Renal cortex interstitium (tissue), 11 donors: ENCODE results near the gene CHAD. TPM values are rescaled to one million over a fixed set of nuclear protein-coding genes. Genes with fewer than 3 reads are reported as not detected.

Source experiments
- DNase-seq, 11 donors: peaks; one replicate each; pipeline ENCODE4 v3.0.0-alpha.2; 2013; ENCODE audit warnings: low read depth in 9 of 11, low spot score in 4 of 11; ENCODE audit errors: extremely low read depth in 1 of 11
- polyA plus RNA-seq, 3 donors: library from polyadenylated mRNA; unstranded; fragments of 120-200 nt; gene quantifications; one replicate each; pipeline ENCODE4 v1.2.1, GENCODE V29; 2013; ENCODE audit not compliant: insufficient read length in 3 of 3

CHAD gene
- polyA plus RNA-seq, 3 donors, result 2.1 to 5.4 (median 2.2) TPM

DNA sequence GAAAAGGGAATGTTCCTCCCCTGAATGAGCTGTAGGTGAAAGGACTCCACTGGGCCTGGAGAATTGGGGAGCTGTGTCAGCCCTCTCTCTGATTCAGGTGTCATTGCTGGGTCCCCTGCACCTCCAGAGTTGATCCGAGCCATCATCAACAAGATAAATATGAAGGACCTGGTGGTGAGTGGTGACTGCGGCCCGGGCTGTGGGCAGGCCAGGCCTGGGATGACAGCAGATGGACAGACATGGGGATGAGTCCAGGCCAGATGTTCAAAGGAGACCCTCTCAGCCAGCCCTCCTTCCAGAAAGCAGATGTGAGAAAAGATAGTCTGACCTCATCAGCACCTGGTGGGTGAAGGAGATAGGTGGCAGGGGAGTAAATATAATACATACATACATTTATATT lies 4.6 kb downstream of the CHAD start:
- no peak for DNase-seq

DNA sequence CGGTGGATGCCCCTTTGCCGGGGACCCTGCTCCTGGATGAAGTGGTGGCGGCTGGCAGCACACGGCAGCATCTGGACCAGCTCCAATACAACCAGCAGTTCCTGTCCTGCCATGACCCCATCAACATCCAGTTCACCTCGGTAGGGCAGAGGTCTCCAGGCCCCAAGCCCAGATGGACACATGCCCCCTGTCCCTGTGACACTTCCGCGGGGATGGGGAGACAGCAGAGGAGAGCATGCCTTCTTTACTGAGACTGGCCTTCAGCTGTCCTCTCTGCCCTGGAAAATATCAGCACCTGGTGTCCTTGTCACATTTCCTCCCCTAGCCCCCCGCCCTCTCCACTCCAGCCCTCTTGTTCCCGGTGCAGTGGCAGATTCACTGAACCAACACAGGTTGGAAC lies 6.2 kb downstream of the CHAD start:
- DNase-seq, result no peak

DNA sequence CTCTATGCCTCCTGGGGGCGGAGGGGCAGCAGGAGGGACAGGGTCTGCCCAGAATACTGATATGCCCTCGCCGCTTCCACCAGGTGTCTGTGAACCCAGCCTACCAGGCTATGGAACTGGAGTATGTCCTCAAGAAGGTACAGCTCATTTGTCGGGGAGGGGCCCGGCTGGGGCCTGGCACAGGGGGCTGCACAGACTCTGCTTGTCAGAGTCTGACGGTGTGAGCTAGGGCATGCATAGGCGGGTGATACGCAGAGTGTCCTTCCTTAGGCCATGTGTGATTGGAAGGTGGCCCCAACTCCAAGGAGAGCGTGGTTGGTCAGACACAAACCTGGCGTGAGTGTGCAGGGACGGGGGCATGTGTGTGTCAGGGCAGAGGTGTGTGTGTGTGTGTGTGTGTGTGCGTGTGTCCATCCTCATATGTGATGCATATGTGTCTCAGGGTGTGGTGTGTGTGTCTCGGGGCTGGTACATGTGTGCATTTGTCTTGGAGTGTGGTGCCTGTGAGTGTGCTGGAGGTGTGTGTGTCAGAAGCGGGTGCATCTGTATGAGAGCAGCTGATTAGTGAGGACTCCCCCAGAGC lies 7.0 kb downstream of the CHAD start:
- DNase-seq, result no peak

DNA sequence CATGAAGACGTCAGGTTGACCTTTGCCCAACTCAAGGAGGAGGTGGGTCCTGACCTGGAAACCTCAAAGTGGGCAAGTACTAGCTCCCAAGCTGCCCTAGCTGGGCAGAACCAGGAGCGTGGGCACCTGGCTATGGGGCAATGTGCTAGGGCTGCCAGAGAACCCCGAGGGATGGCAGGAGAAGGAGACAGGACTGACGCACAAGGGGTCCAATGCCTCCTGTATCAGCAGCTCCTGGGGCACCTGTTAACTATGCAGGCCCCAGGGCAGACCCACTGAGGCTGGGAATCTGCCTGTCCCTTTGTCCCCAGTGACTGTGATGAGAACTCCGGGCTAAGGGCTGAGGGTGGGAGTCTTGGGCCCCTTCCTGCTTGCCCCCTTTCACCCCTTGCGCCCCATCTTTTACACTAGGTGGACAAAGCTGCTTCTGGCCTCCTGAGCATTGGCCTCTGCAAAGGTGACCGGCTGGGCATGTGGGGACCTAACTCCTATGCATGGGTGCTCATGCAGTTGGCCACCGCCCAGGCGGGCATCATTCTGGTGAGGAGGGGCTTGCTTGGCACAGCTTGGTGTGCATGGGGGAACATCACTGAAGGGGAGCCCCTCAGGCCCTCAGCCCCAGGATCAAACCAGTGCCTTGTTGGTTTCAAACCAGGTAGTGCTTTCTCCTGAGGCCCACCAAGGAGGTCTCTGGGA lies 7.7 kb downstream of the CHAD start:
- DNase-seq, result no peak

DNA sequence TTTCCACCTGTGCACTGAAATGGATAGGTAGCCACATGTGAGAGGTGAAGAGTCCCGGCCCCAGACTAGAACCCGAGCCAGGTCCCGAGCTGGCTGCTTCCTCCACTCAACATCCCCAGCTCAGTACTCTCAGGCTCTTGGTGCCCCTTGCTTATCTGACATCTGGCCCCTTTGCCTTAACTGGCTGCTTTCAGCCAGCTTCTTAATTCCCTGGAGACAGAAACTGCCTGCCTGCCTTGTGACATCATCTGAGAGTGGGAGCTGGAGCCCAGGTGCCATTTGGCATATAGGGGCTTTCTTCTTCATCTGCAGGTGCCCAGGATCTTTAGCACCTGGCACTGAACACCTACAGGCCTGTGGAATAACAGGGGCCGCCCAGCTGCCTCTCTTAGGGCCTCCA lies 8.9 kb downstream of the CHAD start:
- no peak for DNase-seq

DNA sequence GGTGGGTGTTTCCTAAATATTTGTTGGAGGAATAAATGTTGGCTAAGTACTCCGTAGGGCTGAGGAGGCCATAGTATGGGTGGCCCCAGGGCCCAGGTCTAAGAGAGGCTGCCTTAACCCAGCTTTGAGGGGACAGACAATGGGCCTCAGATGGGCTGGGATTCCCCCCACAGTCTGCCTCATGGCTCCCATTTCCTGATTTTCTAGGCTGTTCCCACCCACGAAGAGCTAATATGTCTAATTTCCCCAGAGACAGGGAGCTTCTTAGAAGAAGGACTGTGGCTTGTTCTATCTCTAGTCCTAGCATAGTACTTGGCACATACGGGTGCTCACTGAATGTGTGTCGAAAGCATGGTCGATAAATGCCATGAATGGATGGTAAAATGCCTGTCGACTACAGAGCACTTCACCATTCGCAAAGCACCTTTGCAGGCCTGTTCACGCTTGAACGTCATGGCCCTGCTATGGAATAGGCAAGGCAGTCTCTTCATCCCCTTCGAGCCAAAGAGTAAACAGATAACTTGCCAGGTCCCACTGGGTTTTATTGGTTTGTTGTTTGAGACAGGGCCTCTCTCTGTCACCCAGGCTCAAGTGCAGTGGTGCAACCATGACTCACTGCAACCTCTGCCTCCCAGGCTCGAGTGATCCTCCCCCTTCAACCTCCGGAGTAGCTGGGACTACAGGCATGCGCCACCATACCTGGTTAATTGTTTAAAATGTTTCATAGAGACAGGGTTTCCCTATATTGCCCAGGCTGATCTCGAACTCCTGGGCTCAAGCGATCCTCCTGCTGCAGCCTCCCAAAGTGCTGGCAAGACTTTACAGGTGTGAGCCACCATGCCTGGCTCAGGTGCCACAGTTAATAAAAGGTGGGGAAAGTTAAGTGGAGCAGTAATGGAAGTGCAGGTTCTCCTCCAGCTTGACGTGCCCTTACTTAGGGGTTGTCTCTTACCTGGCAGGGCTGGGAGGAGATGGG lies 9.7 kb downstream of the CHAD start:
- no peak for DNase-seq

DNA sequence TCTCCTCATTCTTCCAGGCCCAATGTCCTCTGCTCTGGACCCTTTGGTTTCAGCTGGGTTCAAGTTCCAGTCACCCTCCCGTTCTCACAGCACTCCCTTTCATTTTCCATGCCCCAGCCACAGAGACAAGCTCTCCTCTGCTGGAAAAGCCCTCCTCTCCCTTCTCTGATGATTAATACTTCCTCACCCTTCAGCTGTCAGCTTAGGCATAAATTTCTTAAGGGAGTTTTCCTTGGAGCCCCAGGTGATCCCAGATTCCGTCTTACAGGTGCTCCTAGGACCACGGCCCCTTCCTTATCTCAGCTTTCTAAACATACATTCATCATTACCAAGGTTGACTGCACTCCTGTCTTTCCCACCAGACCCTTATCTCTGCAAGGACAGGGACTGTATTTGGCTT lies 10.4 kb downstream of the CHAD start:
- no peak for DNase-seq

DNA sequence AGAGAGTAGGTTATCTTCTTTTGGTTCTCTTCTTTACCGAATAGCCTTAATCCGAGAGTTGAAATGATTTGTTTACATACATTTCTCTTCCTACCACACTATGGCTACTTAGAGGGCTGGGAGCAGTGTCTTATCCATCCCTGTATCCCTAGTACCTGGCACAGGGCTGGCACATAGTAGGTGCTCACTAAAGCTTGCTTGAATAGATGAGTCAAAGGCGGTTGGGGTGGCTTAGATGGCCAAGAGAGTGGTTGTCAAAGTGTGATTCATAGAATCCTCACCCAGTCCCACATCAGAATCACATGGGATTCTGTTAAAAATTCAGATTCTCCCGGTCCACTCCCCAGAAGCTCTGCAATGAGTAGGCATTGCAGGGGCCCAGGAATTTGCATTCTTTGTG lies 11.1 kb downstream of the CHAD start:
- DNase-seq, result no peak

DNA sequence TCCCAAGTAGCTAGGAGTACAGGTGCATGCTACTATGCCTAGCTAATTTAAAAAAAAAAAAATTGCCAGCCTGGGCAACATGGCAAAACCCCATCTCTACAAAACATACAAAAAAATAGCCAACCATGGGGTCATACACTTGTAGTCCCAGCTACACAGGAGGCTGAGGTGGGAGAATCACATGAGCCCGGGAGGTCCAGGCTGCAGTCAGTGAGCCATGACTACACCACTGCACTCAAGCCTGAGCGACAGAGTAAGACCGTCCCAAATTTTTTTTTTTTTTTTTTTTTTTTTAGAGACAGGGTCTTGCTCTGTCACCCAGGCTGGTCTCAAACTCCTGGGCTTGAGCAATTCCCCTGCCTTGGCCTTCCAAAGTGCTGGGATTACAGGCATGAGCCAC lies 14.8 kb downstream of the CHAD start:
- DNase-seq, result no peak

DNA sequence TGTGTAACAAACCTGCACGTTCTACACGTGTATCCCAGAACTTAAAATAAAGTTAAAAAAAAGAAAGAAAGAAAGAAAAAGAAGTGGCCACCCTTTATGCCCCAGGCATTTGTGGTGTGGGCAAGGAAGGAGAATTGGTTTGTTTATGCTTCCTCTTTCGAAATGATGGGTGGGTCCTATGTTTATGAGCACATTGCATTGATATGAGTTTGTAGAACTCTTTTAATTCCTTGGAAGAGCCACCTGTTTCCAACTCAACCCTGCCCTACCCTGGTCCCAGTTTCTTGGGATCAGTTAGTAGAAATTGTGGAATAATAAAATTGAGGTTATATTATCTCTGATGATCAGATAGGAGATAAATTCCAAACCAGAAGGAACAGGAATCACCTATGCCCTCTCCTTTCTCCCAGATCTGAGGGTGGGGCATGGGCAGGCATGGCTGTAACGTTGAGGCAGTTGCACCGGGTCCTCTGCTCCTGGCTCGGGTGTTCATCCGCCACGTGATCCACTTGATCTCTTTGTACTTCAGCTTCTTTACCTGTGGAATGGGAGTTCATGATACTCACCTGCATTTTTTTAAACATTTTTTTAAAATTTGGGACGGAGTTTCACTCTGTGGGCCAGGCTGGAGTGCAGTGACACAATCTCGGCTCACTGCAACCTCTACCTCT lies 15.9 kb downstream of the CHAD start:
- no peak for DNase-seq

DNA sequence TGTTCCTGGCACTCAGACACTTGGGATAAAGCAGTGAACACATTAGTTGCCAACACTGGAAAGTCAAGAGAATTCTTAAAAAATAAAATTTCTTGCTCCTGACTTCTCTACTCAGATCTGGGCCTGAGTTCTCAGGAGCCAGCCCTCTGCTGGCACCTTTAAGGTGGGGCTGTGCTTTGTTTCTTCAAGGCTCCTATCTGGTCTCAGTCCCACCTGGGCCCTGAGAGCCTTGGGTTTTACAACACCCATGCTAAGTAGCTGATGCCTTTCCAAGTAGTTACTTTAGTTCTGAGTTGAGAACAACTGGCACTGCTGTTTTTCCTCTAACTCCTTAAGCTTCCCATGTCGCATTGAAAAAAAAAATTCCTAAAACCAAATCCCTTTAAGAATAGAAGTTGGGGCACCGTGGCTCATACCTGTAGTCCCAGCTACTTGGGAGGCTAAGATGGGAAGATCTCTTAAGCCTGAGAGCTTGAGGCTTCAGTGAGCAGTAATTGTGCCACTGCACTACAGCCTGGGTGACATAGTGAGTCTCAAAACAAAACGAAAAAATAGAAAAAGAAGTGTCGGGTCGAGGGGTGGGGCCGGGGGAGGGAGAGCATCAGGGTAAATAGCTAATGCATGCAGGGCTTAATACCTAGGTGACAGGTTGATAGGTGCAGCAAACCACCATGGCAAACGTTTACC lies 16.6 kb downstream of the CHAD start:
- no peak for DNase-seq

DNA sequence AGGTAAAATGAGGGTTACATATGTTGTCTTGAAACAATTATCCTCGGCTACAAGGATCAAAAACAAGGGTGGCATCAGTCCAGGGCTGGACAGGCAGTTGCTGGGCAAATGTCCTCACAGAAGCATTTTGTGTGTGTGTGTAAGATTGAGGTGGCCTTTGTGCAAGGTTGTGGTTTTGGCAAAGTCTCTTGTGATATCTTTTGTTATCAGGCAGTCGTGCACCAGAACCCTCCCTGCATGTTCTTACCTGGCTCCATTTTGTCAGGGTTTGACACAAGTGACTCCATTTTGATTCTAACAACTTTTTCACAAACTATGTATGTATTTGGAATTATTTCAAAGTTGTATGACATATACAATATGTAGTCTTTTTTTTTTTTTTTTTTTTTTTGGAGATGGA lies 20.0 kb downstream of the CHAD start:
- DNase-seq, result no peak

DNA sequence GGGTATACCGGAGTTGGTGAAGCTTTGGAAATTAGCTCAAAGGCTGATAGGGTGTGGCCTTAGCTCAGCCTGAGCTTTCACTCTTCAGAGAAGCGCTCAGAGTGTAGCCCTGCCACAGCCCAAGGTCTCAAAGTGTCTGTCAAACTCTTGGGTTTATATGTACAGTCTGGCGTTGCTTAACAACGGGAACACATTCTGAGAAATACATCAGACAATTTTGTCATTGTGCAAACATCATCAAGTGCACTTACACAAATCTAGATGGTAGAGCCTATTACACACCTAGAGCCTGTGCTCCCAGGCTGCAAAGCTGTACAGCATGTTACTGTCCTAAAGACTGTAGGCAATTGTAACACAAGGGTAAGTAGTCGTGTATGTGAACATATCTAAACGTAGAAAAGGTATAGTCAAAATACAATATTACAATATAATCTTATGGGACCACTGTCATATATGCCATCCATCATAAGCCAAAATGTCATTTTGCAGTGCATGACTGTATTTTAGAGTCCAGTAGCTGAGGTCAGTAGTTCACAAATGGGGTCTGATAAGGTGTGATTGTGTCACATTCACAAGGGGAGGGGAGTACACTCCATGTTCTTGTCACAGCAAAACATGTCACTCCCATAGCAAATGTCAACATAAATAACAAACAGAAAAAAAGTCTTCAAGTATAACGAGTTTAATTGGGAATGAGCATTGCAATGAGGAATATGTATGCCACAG lies 20.6 kb downstream of the CHAD start:
- no peak for DNase-seq

DNA sequence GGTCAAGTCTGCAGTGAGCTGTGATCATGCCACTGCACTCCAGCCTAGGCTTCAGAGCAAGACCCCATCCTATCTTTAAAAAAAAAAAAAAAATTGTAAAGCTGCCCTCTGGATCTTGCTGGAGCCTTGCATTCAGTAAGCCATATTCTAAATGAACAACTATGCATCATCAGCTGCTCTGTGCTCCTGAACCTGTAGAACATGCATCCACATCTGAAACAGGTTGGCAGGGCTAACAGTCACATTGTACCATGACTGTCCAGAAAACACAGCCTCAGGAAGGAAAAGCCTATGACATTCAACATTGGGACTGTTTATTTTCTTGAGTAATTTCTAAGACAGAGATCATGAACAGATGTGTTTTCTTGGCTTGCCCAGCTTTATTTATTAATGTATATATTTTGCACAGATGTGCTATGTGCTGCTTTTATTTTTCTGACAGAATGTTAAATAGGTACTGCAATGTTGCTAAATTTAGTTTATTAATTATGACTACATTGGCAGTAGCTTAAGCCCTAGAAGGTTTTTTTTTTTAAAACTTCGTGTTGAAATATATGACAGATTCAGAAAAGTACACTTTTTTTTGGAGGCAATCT lies 22.9 kb downstream of the CHAD start:
- DNase-seq, result no peak

DNA sequence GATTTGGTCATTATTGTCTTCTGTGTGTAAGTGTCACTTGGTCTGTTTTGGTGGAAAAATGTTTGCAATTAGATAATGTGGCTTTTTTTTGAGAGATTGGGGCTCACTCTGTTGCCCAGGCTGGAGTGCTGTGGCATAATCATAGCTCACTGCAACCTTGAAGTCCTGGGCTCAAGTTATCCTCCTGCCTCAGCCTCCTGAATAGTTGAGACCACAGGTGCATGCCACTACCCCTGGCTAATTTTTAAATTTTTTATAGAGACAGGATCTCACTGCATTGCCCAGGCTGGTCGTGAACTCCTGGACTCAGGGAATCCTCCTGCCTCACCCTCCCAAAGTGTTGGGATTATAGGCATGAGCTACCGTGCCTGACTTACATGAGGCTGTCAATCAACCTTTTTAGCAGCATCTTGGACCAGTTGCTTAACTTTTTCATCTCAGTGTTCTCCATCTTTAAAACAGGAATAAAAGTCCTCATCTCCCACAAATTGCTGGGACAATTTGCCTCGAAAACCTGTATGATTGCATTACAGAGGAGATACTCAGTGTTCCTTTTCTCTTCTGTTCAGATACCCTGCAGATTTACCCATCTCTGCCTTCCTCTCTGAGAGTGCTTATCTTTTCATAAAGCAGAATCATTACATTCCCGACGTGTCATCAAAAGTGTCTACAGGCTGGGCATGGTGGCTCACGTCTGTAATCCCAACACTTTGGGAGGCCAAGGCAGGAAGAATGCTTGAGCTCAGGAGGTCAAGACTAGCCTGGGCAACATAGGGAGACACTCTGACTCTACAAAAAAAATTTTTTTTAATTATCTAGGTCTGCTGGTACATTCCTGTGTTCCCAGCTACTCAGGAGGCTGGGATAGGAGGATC lies 23.6 kb downstream of the CHAD start:
- no peak for DNase-seq

DNA sequence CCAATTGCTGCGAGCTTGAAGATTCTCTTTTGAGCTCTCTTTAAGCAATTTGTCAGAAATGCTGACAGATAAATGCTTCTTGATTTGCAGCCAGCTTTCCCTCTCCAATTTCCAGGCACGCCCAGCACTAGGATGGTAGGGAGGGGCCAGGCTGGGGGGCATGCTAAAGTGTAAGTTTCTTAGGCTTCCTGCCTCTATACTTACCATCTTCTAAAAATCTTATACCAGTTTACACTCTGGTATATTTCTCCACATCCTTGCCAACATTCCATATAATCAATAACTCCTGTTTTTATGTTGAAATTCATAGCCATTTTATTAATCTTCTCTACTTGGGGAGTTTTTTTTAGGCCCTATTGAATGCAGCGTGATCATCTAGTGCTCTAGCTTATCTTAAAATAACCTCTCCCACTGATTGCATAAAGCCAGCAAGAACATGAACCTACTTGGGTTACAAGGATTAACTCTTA lies 25.1 kb downstream of the CHAD start:
- DNase-seq, result no peak
